Common myeloid progenitor, CD34-positive (primary cell): ENCODE data around the gene GATA3.

ENCODE experiments used
- CTCF ChIA-PET: fragments of 350-600 bp; sonication (Branson Sonifier 250); formaldehyde crosslinking; loops from one replicate; lab custom pipeline; 2021; ENCODE audit warnings: antibody characterized with exemption; lab: Charles Lee
- POLR2A ChIA-PET: fragments of 350-600 bp; sonication (Branson Sonifier 250); formaldehyde crosslinking; loops from one replicate; lab custom pipeline; 2021; ENCODE audit warnings: antibody characterized with exemption; lab: Charles Lee
- DNase-seq, 3 donors: peaks; one replicate each; pipeline versions ENCODE4 v3.0.0 to v3.0.0-alpha.2; 2013
- H3K27ac ChIP-seq, 2 experiments: 1 replicate in 1 of 2; 2 replicates in 1 of 2; pipeline ENCODE4 v1.7.0; 2013; ENCODE audit warnings: inconsistent platforms in 2 of 2, low read length in 2 of 2, mild to moderate bottlenecking in 2 of 2, low read depth in 1 of 2, moderate library complexity in 1 of 2; ENCODE audit not compliant: severe bottlenecking in 2 of 2, insufficient read depth in 1 of 2, poor library complexity in 1 of 2
- H3K27me3 ChIP-seq, 5 experiments: replicated peaks in 2 of 5; 1 replicate in 3 of 5; 2 replicates in 2 of 5; pipeline versions ENCODE4 v1.6.1 to v1.7.0; 2013; ENCODE audit warnings: low read length in 4 of 5, mild to moderate bottlenecking in 2 of 5, moderate library complexity in 2 of 5, inconsistent platforms in 1 of 5; ENCODE audit not compliant: insufficient read depth in 5 of 5, control insufficient read depth in 4 of 5
- H3K36me3 ChIP-seq, 4 experiments: 1 replicate in 2 of 4; 2 replicates in 2 of 4; pipeline versions ENCODE4 v1.6.1 to v1.7.0; 2013; ENCODE audit warnings: low read length in 3 of 4, control low read depth in 1 of 4, mild to moderate bottlenecking in 1 of 4; ENCODE audit not compliant: control insufficient read depth in 4 of 4, insufficient read depth in 4 of 4
- H3K4me1 ChIP-seq, 4 experiments: 1 replicate in 3 of 4; 2 replicates in 1 of 4; pipeline versions ENCODE4 v1.6.1 to v1.7.1; 2013; ENCODE audit warnings: low read length in 3 of 4, mild to moderate bottlenecking in 3 of 4, control low read depth in 1 of 4, inconsistent platforms in 1 of 4, moderate library complexity in 1 of 4; ENCODE audit not compliant: control insufficient read depth in 4 of 4, insufficient read depth in 4 of 4; ENCODE audit errors: control extremely low read depth in 1 of 4
- H3K4me3 ChIP-seq, 7 experiments: 1 replicate in 4 of 7; 2 replicates in 3 of 7; pipeline versions ENCODE4 v1.5.1 to v1.7.0; 2013; ENCODE audit warnings: mild to moderate bottlenecking in 7 of 7, low read length in 6 of 7, moderate library complexity in 6 of 7, inconsistent platforms in 2 of 7, low read depth in 2 of 7, control low read depth in 1 of 7; ENCODE audit not compliant: insufficient read depth in 4 of 7, control insufficient read depth in 1 of 7; ENCODE audit errors: extremely low read depth in 1 of 7
- H3K9me3 ChIP-seq, 5 experiments: 1 replicate in 4 of 5; 2 replicates in 1 of 5; pipeline versions ENCODE4 v1.6.1 to v1.7.1; 2013; ENCODE audit warnings: low read length in 4 of 5, mild to moderate bottlenecking in 2 of 5, inconsistent platforms in 1 of 5, low read depth in 1 of 5, moderate library complexity in 1 of 5; ENCODE audit not compliant: control insufficient read depth in 4 of 5, insufficient read depth in 2 of 5; ENCODE audit errors: control extremely low read depth in 1 of 5
- WGBS: methylation state at CpG from one replicate; pipeline ENCODE4 v1.1.5; 2013; ENCODE audit not compliant: insufficient coverage; 5-methylcytosine and 5-hydroxymethylcytosine counted together

The GATA3 gene

GRCh38 chr10:8114741-8115617, 60.5 kb downstream of the GATA3 start:
- Histone ChIP-seq H3K9me3 (no peaks in the 10 kb centered on the region), H3K4me3 (no peak overlapping the region), H3K27me3 (no peaks in the 10 kb centered on the region), H3K27ac (no peak overlapping the region), H3K36me3 (no peaks in the 10 kb centered on the region), H3K4me1 (peaks cover 0 to 11% (median 0%) of the 10 kb centered on the region in 4 experiments)
- CTCF ChIA-PET, result no interaction called here
- WGBS, result 63% methylated on average over 8 of the region's 13 CpGs
- POLR2A ChIA-PET, result no interaction called here
- peak; percentile 28 to 79 (median 76) for DNase-seq

DNA sequence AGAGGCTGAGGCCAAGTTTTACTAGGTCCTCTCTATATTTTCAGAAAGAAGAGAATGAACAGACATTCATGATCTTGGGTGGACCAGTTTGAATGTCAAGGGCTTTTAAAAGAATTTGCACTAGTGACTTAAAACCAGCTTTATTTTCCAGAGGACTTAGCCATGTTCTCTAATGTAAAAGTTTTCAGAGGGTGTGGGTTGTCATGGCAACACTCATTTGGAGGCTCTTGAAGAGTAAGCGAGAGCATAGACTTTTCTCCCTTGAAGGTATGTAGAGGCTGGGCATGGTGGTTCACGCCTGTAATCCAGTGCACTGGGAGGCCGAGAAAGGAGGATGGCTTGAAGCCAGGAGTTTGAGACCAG, 61.1 kb downstream of the GATA3 start:
- no peaks in the 10 kb centered on the region for H3K36me3 ChIP-seq
- H3K27ac ChIP-seq, result no peak overlapping the region
- ChIA-PET POLR2A (no interaction called here), CTCF (no interaction called here)
- H3K27me3 ChIP-seq, result no peaks in the 10 kb centered on the region
- no peak overlapping the region for H3K4me3 ChIP-seq
- H3K9me3 ChIP-seq, result no peaks in the 10 kb centered on the region
- 100% methylated on average over 3 of the region's 3 CpGs for WGBS
- no peak for DNase-seq
- peaks cover 0 to 11% (median 0%) of the 10 kb centered on the region in 4 experiments for H3K4me1 ChIP-seq

- DNase-seq, result no peak
- ChIA-PET CTCF (interaction anchor here (1.2 kb wide), 1 partner anchor 45 kb away, joined by 3 read pairs; no protein-coding TSS in a partner anchor), POLR2A (no interaction called here)
- Histone ChIP-seq H3K4me1 (peaks cover 0 to 15% (median 2%) of the 10 kb centered on the region in 4 experiments), H3K4me3 (no peak overlapping the region), H3K9me3 (no peaks in the 10 kb centered on the region), H3K27ac (no peak overlapping the region), H3K27me3 (no peaks in the 10 kb centered on the region), H3K36me3 (no peaks in the 10 kb centered on the region)
- 100% methylated on average over 3 of the region's 5 CpGs for WGBS
Observed at GRCh38 chr10:8116474-8116873, 62.0 kb downstream of the GATA3 start.

- Histone ChIP-seq H3K27me3 (no peaks in the 10 kb centered on the region), H3K4me3 (no peak overlapping the region), H3K27ac (no peak overlapping the region), H3K9me3 (no peaks in the 10 kb centered on the region), H3K36me3 (no peaks in the 10 kb centered on the region), H3K4me1 (peaks cover 0 to 17% (median 2%) of the 10 kb centered on the region in 4 experiments)
- CTCF ChIA-PET, result interaction anchor here (1.2 kb wide), 1 partner anchor 45 kb away, joined by 3 read pairs; no protein-coding TSS in a partner anchor
- no peak for DNase-seq
- POLR2A ChIA-PET, result no interaction called here
- 96% methylated on average over 10 of the region's 12 CpGs for WGBS
Observed at GRCh38 chr10:8116926-8117493, 62.5 kb downstream of the GATA3 start.

DNA sequence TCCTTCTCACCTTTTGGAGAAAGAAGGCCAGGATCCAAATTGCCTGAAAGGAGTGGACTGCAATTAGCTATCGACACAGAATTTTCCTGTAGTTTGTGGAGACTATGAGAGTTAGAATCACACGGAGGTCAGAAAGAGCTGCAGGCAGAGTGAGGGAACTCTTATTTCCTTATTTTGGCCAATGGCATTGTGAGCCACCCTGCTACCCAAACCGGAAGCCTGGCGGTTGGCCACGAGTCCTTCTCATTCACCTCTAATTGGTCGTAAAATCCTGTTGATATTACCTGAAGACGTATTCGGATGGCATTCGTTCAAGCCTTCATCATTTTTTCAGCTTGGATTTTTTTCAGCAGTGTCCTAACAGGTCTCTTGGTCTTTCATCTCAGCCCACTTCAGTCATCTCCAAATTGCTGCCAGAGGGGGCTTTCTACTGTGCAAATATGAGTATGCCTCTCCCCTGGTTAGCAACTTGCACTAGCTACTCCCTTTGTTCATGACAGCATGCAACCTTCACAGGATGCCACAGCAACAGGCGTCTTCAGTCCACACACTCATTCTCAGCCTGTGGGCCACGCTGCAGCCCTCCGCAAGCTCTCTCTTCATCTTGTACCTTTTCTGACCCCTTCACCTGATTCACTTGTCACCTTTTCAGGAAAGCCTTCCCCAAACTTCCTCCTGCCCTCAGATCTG, 66.9 kb downstream of the GATA3 start:
- Histone ChIP-seq H3K4me3 (no peak overlapping the region), H3K36me3 (no peaks in the 10 kb centered on the region), H3K27me3 (no peaks in the 10 kb centered on the region), H3K9me3 (no peaks in the 10 kb centered on the region), H3K4me1 (peaks cover 0 to 6% (median 2%) of the 10 kb centered on the region in 4 experiments), H3K27ac (no peak overlapping the region)
- peak in 2 of 3 donors; percentile 31 to 53 for DNase-seq
- CTCF ChIA-PET, result interaction anchor here (1.6 kb wide), 1 partner anchor 9 kb away, joined by 5 read pairs; no protein-coding TSS in a partner anchor
- 57% methylated on average over 10 of the region's 12 CpGs for WGBS
- POLR2A ChIA-PET, result no interaction called here

- Histone ChIP-seq H3K9me3 (no peaks in the 10 kb centered on the region), H3K4me3 (no peak overlapping the region), H3K4me1 (peaks cover 0 to 6% (median 2%) of the 10 kb centered on the region in 4 experiments), H3K27ac (no peak overlapping the region), H3K27me3 (no peaks in the 10 kb centered on the region), H3K36me3 (no peaks in the 10 kb centered on the region)
- ChIA-PET POLR2A (no interaction called here), CTCF (no interaction called here)
- WGBS, result 98% methylated on average over 7 of the region's 7 CpGs
- no peak for DNase-seq
Observed at GRCh38 chr10:8122611-8123369, 68.3 kb downstream of the GATA3 start.
